ENCODE data around the gene RPL14.

Gene RPL14

DNA sequence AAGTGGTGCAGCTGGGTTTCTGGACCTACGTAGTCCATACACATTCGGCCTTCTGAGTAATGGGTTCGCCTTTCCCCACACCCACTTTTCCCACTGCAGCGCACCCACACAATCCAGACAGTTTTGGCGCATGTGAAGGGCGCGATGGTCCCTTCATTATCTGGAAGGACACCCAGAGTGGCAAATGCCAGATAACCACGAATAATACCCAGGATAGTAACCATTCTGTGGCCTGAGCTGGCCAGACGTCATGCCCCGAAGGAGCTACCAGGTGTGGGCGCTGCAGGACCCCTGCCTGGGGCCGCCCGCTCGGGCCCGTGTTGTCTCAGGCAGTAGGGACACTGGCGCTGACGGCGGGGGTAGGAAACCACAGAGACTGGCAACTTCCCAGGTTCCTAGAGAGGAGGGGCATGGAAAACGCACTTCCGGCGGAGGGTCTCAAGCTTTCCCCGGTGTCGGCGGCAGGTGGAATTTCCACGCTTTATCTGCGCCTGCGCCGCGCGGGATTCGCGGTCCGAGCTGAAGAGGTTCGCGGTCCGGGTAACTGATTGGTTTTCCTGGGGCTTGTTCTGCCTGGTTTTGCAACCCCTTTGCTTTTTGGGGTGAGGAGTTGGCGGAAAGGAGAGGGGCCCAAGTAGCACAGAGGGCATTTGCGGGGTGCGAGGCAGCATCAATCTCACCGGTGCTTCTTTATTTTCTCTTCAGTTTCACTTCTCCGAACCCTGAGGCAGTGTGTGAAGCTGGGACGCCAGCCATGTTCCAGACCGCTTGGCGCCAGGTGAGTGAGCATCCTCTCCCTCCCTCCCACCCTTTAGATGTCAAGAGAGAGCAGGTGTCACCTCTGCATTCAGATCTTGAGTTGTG lies 48.7 kb downstream of the RPL14 start, which contains the start of gene ZNF620:
Gene ZNF620 (plus strand): TSS at position 441 of the 864 bp plus-strand sequence. CDS start 314 bp downstream, at position 755.
- ChIA-PET CTCF (interaction anchor here (0.7 to 2.5 kb wide), 14 partner anchors 9 to 314 kb away, joined by 3 to 12 read pairs (median 4); partner anchors contain the start of gene ZNF621), POLR2A (no interaction called here)

DNA sequence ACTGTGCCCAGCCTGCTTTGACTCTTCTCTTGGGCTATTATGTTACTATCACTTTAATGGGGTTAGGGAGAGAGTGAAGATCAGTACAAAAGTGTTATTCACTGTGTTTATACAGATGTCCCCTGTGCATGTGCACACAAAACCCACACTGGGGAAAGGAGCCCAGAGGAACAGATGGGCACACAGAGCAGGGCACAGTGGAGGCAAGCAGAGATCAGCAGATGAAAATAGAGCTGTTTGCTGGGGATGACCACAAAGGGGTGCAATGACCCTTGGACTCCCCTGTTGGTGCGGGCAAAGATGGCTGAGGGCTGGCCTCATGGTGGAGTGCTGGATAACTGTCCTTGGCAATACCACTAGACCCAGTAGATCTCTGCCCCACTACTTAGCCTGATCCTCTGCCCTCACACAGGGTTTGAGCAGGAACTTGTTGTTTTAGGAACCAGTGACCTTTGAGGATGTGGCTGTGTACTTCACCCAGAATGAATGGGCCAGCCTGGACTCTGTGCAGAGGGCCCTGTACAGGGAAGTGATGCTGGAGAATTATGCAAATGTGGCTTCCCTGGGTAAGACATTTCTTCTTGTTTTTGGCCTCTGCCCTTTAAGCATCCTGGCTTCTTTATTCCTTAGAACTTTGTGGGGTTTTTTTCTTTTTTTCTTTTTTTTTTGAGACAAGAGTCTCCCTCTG lies 54.0 kb downstream of the RPL14 start:
- CTCF ChIA-PET, result no interaction called here
- no peak for TF ChIP-seq CTCF (IDR thresholded peaks at IDR 0.05; ENCODE audit: control extremely low read depth, extremely low read depth, low read depth, missing control alignments)
- POLR2A ChIA-PET, result no interaction called here
- DNase-seq (ENCODE audit: extremely low spot score), result no peak

More for the DNA sequence above, 48.7 kb downstream of the RPL14 start, which contains the start of gene ZNF620:
- peak; percentile 64 for DNase-seq (ENCODE audit: extremely low spot score)
- TF ChIP-seq CTCF (IDR thresholded peaks at IDR 0.05; ENCODE audit: control extremely low read depth, extremely low read depth, low read depth, missing control alignments), result peak; percentile 53

DNA sequence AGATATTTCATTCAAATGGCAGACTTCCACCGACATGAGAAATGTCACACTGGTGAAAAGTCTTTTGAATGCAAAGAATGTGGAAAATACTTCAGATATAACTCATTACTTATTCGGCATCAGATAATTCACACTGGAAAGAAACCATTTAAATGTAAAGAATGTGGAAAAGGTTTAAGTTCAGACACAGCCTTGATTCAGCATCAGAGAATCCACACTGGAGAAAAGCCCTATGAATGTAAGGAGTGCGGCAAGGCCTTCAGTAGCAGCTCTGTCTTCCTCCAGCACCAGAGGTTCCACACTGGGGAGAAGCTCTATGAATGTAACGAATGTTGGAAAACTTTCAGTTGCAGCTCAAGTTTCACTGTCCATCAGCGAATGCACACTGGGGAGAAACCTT lies 59.1 kb downstream of the RPL14 start:
- ChIA-PET CTCF (interaction anchor here (1.0 kb wide), 1 partner anchor 21 kb away, joined by 3 read pairs; no protein-coding TSS in a partner anchor), POLR2A (no interaction called here)

GRCh38 chr3:40518067-40518466 lies 60.9 kb downstream of the RPL14 start:
- no peak for DNase-seq (ENCODE audit: extremely low spot score)
- ChIA-PET CTCF (no interaction called here), POLR2A (no interaction called here)
- no peak for TF ChIP-seq CTCF (IDR thresholded peaks at IDR 0.05; ENCODE audit: control extremely low read depth, extremely low read depth, low read depth, missing control alignments)

More for the DNA sequence above, 59.1 kb downstream of the RPL14 start:
- no peak for TF ChIP-seq CTCF (IDR thresholded peaks at IDR 0.05; ENCODE audit: control extremely low read depth, extremely low read depth, low read depth, missing control alignments)
- DNase-seq (ENCODE audit: extremely low spot score), result no peak
